OCI-LY3 (cell line): Measurements from ENCODE around the gene MFAP3.

ENCODE experiments used
- CTCF ChIP-seq: fragments of 200-600, 300-600 bp; sonication (generic); IDR thresholded peaks from 2 replicates; pipeline ENCODE4 v1.5.1; 2014; ENCODE audit warnings: antibody characterized with exemption, low read length, low read depth
- EZH2phosphoT487 ChIP-seq: fragments of 200-600 bp; shearing (Covaris generic); IDR thresholded peaks from 2 replicates; pipeline ENCODE4 v1.6.1; 2018; ENCODE audit warnings: antibody characterized with exemption, mixed run types, low read depth

DNA sequence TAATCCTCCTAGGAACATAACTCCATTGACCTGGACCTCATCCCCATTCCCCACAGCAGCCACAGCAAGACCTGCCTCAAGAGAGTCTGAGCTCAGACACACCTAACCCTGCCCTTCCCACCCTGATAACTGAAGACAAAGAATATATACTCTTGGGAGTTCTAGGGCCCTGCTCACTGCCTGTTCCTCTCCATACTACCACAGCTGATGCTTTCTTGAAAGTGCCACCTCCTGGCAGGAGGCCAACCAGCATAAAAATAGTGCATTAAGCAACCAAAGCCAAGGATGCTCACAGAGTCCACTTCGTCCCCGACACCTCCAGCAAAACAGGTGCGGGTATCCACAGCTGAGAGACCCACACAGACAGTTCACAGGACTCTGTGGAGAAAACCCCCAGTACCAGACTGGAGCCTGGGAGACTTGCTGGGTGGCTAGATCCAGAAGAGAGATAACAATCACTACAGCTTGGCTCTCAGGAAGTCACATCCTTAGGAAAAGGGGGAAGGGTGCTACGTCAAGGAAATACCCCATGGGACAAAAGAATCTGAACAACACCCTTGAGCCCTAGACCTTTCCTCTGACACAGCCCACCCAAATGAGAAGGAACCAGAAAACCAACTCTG is 23.6 kb upstream of the MFAP3 start:
- TF ChIP-seq EZH2phosphoT487 (no peak), CTCF (no peak)
